Parathyroid adenoma (tissue), 2 donors: ENCODE results near the gene DCXR.

Source experiments
- H2AFZ ChIP-seq: fragments of 300-600 bp; sonication (generic); one replicate; pipeline ENCODE4 v1.7.0; 2017; ENCODE audit warnings: antibody characterized with exemption, mild to moderate bottlenecking
- H3K27ac ChIP-seq: fragments of 300-600 bp; sonication (generic); one replicate; pipeline ENCODE4 v1.7.0; 2017
- H3K27me3 ChIP-seq: fragments of 300-600 bp; sonication (generic); one replicate; pipeline ENCODE4 v1.7.0; 2017; ENCODE audit warnings: low read length; ENCODE audit not compliant: control insufficient read depth, insufficient read depth
- H3K36me3 ChIP-seq: fragments of 300-600 bp; sonication (generic); one replicate; pipeline ENCODE4 v1.7.0; 2017; ENCODE audit warnings: low read length; ENCODE audit not compliant: control insufficient read depth, insufficient read depth
- H3K4me1 ChIP-seq: fragments of 300-600 bp; sonication (generic); one replicate; pipeline ENCODE4 v1.7.0; 2017; ENCODE audit warnings: control low read depth
- H3K4me2 ChIP-seq: fragments of 300-600 bp; sonication (generic); one replicate; pipeline ENCODE4 v1.7.0; 2017; ENCODE audit warnings: low read length
- H3K4me3 ChIP-seq: fragments of 300-600 bp; sonication (generic); one replicate; pipeline ENCODE4 v1.7.0; 2017; ENCODE audit warnings: low read depth, low read length
- H3K79me2 ChIP-seq: fragments of 300-600 bp; sonication (generic); one replicate; pipeline ENCODE4 v1.7.0; 2017; ENCODE audit warnings: control low read depth
- H3K9ac ChIP-seq: fragments of 300-600 bp; sonication (generic); one replicate; pipeline ENCODE4 v1.7.0; 2017; ENCODE audit warnings: mild to moderate bottlenecking
- H3K9me3 ChIP-seq: fragments of 300-600 bp; sonication (generic); one replicate; pipeline ENCODE4 v1.7.0; 2017; ENCODE audit warnings: low read length; ENCODE audit not compliant: control insufficient read depth
- CTCF ChIP-seq: fragments of 300-600 bp; sonication (generic); IDR thresholded peaks from one replicate; pipeline ENCODE4 v1.7.0; 2017; ENCODE audit warnings: antibody characterized with exemption, mild to moderate bottlenecking
- donor health status: primary hyperparathyroidism.

The DCXR gene

GRCh38 chr17:82058855-82059249 is 21.4 kb upstream of the DCXR start:
- Histone ChIP-seq H2AFZ (no peak overlapping the region), H3K4me1 (no peaks in the 10 kb centered on the region), H3K9ac (no peak overlapping the region), H3K4me3 (no peak overlapping the region), H3K27ac (no peak overlapping the region), H3K36me3 (no peaks in the 10 kb centered on the region), H3K4me2 (no peak overlapping the region), H3K79me2 (no peaks in the 10 kb centered on the region), H3K9me3 (no peaks in the 10 kb centered on the region), H3K27me3 (no peaks in the 10 kb centered on the region)
- TF ChIP-seq CTCF: no peak

- Histone ChIP-seq H3K27ac (no peak overlapping the region), H2AFZ (no peak overlapping the region), H3K79me2 (no peaks in the 10 kb centered on the region), H3K4me1 (no peaks in the 10 kb centered on the region), H3K9ac (no peak overlapping the region), H3K27me3 (no peaks in the 10 kb centered on the region), H3K36me3 (no peaks in the 10 kb centered on the region), H3K4me3 (no peak overlapping the region), H3K4me2 (no peak overlapping the region), H3K9me3 (no peaks in the 10 kb centered on the region)
- no peak for TF ChIP-seq CTCF
These were observed 20.8 kb upstream of the DCXR start for GRCh38 chr17:82058230-82058854.

DNA sequence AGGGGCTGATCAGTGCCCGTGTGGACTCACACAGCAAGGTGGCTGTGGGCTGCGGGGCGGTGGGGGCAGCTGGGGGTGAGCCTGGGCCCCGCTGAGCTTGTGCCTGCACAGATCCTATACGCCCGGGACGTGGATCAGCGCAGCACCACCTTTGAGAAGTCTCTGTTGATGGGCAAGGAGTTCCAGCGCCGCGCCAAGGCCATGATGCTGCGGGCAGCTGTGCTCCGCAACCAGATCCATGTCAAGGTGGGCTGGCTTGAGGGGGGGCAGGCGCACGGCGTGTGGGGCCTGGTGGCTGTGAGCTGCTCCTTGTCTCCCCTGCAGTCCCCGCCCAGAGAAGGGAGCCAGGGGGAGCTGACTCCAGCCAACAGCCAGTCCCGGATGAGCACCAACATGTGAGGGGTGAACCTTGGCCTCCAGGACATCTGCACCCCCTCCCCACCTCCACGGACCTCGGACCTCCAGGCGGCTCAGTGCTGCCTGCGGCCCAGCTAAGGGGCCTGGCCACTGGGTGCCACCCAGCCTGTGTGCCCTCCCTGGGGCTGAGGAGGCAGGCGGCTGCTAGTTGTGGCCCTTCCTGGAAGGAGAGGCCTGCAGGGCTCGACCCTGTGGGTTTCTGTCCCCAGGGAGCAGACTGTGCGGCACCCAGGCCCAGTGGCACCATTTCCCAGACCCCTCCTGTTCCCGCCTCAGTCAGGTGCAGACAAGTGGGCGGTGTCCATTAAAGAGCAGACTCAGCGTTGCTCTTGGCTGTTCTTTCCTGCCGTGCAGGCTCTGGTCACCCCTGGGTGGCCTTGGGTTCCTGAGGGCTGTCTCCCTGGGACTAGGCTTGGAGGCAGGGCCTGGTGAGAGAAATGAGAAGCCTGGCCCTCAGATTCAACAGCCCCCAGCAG is 19.5 kb upstream of the DCXR start:
- no peaks in the 10 kb centered on the region for H3K36me3 ChIP-seq
- no peaks in the 10 kb centered on the region for H3K27me3 ChIP-seq
- TF ChIP-seq CTCF: no peak
- H3K9me3 ChIP-seq: no peaks in the 10 kb centered on the region
- H3K27ac ChIP-seq: no peak overlapping the region
- H2AFZ ChIP-seq: no peak overlapping the region
- H3K4me3 ChIP-seq: no peak overlapping the region
- H3K4me1 ChIP-seq: no peaks in the 10 kb centered on the region
- H3K9ac ChIP-seq: no peak overlapping the region
- peak overlapping the region; percentile 9 for H3K4me2 ChIP-seq
- no peaks in the 10 kb centered on the region for H3K79me2 ChIP-seq

- Histone ChIP-seq H3K9me3 (no peaks in the 10 kb centered on the region), H3K27ac (no peak overlapping the region), H3K4me2 (no peak overlapping the region), H3K4me1 (no peaks in the 10 kb centered on the region), H3K9ac (no peak overlapping the region), H2AFZ (no peak overlapping the region), H3K4me3 (no peak overlapping the region), H3K79me2 (no peaks in the 10 kb centered on the region), H3K36me3 (no peaks in the 10 kb centered on the region), H3K27me3 (no peaks in the 10 kb centered on the region)
- no peak for TF ChIP-seq CTCF
These were observed 18.6 kb upstream of the DCXR start for GRCh38 chr17:82055965-82056728.
